ENCODE results near the gene P3R3URF.

P3R3URF gene

GRCh38 chr1:46171871-46172270, 4.4 kb downstream of the P3R3URF start:
- no peak for TF ChIP-seq CTCF (conservative IDR thresholded peaks at IDR 0.05; ENCODE audit: low read depth)
- ChIA-PET POLR2A (ENCODE audit: low non-redundant PET) (no interaction called here), CTCF (interaction anchor here (1.1 to 2.0 kb wide), 3 partner anchors 40 to 136 kb away, joined by 4 to 7 read pairs (median 5); partner anchors contain the start of gene PIK3R3)
- H3K27ac ChIP-seq, result peak overlapping the region; percentile 10
- peak; percentile 62 for DNase-seq (ENCODE audit: low spot score)

- DNase-seq (ENCODE audit: low spot score), result no peak
- no peak for TF ChIP-seq CTCF (conservative IDR thresholded peaks at IDR 0.05; ENCODE audit: low read depth)
- H3K27ac ChIP-seq, result peak overlapping the region; percentile 10
- ChIA-PET CTCF (interaction anchor here (2.0 kb wide), 1 partner anchor 52 kb away, joined by 7 read pairs; no protein-coding TSS in a partner anchor), POLR2A (ENCODE audit: low non-redundant PET) (interaction anchor here (0.6 kb wide), 1 partner anchor 36 kb away, joined by 3 read pairs; no protein-coding TSS in a partner anchor)
Measured at GRCh38 chr1:46171351-46171750, 4.9 kb downstream of the P3R3URF start.

DNA sequence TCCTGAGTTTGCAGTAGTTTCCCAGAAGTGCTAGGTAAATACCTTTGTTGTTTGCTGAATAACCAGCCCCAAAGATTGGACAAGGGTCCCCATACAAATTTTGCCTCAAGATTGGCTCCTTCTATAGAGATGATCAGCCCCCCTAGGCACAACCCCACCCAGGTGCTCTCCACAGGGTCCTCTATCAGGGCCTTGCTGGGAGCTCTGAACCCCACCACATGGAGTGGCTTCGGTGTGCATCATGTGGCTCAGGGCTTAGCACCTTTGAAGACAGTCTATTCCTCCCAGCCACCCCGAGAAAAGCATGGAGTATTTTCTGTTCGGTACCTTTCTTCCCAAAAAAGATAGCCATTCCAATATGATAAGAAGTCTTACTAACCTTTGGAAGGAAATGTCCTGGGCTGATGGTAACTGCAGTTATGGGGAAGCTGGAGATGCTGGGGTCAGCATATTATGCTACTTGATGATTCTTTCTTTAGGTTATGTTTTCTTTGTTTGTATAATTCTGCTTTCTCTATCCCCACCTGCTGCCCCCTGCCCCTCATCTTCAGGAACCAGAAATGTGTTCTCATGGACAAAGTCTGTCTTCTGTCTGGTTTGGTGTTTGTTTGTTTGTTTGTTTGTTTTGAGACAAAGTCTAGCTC, 6.4 kb downstream of the P3R3URF start:
- no peak for TF ChIP-seq CTCF (conservative IDR thresholded peaks at IDR 0.05; ENCODE audit: low read depth)
- DNase-seq (ENCODE audit: low spot score), result no peak
- POLR2A ChIA-PET (ENCODE audit: low non-redundant PET), result no interaction called here
- no peak overlapping the region for H3K27ac ChIP-seq
- CTCF ChIA-PET, result interaction anchor here (2.0 kb wide), 1 partner anchor 54 kb away, joined by 7 read pairs; no protein-coding TSS in a partner anchor

GRCh38 chr1:46168477-46168876, 7.8 kb downstream of the P3R3URF start:
- H3K27ac ChIP-seq, result no peak overlapping the region
- no peak for DNase-seq (ENCODE audit: low spot score)
- CTCF ChIA-PET, result interaction anchor here (0.6 kb wide), 1 partner anchor 934 kb away, joined by 3 read pairs; no protein-coding TSS in a partner anchor
- POLR2A ChIA-PET (ENCODE audit: low non-redundant PET), result no interaction called here
- TF ChIP-seq CTCF (conservative IDR thresholded peaks at IDR 0.05; ENCODE audit: low read depth), result no peak

- POLR2A ChIA-PET (ENCODE audit: low non-redundant PET), result no interaction called here
- no peak overlapping the region for H3K27ac ChIP-seq
- CTCF ChIA-PET, result no interaction called here
- no peak for DNase-seq (ENCODE audit: low spot score)
- TF ChIP-seq CTCF (conservative IDR thresholded peaks at IDR 0.05; ENCODE audit: low read depth), result no peak
Measured at GRCh38 chr1:46166521-46167462, 9.5 kb downstream of the P3R3URF start.

GRCh38 chr1:46160212-46160611, 16.1 kb downstream of the P3R3URF start:
- ChIA-PET CTCF (interaction anchor here (0.7 kb wide), 1 partner anchor 62 kb away, joined by 3 read pairs; no protein-coding TSS in a partner anchor), POLR2A (ENCODE audit: low non-redundant PET) (no interaction called here)
- H3K27ac ChIP-seq, result no peak overlapping the region
- DNase-seq (ENCODE audit: low spot score), result no peak
- TF ChIP-seq CTCF (conservative IDR thresholded peaks at IDR 0.05; ENCODE audit: low read depth), result no peak
